Measurements from ENCODE around the gene ART1.

DNA sequence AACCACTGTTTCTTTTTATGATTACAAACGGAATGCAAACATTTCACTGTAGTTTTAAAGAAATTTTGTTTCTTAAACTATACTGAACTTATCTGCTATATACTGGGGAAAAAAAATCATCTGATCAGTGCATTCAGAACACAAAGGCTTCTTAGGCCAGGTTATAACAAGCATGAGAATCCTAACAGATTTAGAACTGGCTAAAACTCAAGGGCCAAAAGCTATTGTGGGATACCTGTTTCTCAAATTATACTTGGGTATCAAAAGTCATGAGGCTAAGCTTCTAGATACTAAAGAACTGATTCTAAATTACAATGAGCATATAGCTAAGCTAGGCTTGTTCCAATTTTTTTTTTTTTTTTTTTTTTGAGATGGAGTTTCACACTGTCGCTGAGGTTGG, 56.0 kb downstream of the ART1 start:
- TF ChIP-seq, protein P1, sequence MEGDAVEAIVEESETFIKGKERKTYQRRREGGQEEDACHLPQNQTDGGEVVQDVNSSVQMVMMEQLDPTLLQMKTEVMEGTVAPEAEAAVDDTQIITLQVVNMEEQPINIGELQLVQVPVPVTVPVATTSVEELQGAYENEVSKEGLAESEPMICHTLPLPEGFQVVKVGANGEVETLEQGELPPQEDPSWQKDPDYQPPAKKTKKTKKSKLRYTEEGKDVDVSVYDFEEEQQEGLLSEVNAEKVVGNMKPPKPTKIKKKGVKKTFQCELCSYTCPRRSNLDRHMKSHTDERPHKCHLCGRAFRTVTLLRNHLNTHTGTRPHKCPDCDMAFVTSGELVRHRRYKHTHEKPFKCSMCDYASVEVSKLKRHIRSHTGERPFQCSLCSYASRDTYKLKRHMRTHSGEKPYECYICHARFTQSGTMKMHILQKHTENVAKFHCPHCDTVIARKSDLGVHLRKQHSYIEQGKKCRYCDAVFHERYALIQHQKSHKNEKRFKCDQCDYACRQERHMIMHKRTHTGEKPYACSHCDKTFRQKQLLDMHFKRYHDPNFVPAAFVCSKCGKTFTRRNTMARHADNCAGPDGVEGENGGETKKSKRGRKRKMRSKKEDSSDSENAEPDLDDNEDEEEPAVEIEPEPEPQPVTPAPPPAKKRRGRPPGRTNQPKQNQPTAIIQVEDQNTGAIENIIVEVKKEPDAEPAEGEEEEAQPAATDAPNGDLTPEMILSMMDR (IDR thresholded peaks at IDR 0.05), result no peak
- TF ChIP-seq POLR2A (IDR thresholded peaks at IDR 0.05), result no peak
